NCI-H1092 treated with DMSO at 0.1 percent for 48 hours (cell line): Measurements from ENCODE around the gene FBN3.
"Not testable (repeated sequence)": the region's sequence is repeated elsewhere in the genome, so short reads cannot be mapped to it uniquely, and the experiment has no call there.

Experiments used
- DNase-seq: peaks from one replicate; lab custom pipeline; 2025; lab: John Stamatoyannopoulos, UW

The FBN3 gene

DNA sequence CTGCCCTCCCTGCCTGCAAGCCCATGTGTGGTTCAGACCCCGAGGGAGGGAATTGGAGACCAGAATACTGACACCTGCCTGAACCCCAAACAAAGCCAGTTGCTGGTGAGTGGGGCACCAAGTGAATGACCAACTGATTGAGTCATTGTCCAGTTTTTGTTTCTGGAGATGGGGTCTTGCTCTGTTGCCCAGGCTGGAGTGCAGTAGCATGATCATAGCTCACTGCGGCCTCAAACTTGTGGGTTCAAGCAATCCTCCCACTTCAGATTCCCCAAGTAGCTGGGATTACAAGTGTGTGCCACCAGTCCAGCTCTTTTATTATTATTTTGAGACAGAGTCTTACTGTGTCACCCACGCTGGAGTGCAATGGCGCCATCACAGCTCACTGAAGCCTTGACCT, 92.9 kb downstream of the FBN3 start:
- no peak for DNase-seq

- DNase-seq = no peak
These were observed 95.2 kb downstream of the FBN3 start for GRCh38 chr19:8054169-8054568.

DNA sequence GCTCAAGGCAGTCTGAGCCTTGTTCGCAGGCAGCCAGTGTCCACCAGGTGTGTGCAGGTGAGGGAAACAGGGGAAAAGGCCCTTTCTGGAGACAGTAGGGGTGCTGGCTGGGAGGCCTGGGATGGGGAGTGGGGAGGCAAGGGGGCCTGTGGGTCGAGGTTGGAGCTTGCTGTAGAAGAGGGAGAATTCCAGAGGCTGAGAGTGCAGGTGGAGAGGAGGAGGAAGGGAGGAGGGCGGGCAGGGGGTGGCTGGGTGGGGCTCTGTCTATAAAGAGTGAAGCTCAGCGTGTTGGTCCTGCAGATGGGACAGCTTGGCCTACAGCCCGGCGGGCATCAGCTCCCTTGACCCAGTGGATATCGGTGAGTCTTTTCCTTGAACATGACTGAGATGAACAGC, 96.9 kb downstream of the FBN3 start, which contains the start of gene CCL25:
TSS of gene CCL25 (plus strand) at position 297 of the 396 bp plus-strand sequence. CDS start 290 bp downstream, outside the sequence.
- DNase-seq = no peak

DNA sequence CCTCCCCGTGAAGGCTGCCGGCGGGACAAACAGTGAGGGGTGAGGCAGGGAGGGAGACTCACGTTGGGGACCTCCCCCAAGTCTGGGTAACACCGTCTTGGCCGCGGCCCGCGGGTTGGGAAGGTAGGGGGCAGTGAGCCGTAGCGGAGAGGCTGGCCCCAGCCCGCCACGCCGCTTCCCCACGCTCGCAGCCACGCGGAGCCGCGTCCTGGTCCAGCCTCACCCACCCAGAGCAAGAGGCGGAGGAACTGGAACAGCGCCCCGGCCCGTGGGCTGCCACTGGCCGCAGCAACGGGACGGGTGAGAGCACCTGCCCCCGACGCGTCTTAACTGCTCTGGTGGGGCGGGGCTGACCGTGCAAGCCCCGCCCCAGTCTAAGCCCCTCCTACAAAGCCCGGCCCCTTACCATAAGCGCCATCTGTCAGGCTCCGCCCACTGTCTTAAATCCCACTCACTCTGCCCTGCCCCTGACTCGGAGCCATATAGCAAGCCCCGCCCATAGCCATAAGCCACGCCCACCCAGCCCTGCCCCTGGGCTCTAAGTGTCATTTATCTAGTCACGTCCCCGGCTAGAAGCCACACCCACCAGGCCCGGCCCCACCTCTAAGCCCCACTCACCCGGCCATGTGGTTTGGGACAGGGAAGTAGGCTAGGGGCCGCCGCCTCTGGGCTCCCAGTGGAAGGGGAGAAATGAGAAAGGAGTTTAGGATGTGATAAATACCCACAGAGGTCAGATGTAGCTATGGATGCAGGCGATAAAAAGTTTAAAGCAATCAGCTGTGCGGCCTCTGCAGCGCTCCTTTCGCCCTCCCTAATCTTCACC, 98.9 kb downstream of the FBN3 start:
- peak; percentile 85 for DNase-seq

DNA sequence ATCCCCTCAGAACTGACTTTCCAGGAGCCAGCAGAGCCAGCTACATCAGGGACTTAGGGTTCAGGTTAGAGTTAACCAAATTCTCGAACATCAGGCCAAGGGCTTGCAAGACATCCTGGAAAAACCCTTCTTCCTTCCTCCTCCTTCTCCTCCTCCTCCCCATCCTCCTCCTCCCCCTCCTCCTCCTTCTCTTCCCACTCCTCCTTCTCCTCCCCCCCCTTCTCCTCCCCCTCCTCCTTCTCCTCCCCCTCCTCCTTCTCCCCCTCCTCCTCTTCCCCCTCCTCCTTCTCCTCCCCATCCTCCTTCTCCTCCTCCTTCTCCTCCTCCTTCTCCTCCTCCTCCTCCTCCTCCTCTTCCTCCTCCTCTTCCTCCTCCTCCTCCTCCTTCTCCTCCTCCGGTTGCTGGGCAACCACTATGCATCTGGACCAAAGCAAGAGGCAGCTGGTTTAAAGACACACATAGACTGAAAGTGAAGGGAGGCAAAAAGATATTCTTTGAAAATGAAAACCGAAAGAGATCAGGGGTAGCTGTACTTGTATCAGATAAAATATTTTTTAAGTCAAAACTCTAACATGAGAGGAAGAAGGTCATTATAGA, 102.7 kb downstream of the FBN3 start:
- no peak for DNase-seq

DNA sequence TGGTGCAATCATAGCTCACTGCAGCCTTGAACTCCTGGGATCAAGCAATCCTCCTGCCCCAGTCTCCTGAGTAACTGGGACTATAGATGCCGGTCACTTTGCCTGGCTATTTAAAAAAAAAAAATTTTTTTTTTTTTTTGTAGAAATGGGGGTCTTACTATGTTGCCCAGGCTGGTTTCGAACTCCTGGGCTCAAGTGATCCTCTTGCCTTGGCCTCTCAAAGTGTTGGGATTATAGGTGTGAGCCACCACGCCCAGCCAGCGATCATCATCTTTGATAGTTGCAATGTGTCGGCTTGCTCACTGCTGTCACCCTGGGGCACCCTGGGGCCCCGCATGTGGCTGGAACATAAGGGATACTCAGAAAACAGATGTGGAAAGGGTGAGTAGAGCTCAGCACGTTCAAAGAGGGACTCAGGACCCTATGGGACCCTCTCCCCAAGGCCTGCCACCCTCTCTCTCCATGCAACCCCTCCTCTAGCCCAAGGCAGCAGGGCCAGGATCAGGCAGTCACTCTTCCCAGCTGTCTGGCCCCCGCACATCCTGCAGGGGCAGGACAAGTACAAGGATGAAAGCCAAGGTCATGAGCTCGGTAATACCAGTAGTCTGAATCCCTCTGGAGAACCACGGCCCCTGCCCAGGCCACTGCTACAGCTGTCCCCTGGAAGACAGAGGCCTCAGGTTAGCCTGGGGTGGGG, 103.4 kb downstream of the FBN3 start:
- no peak for DNase-seq

- no peak for DNase-seq
These were observed 105.4 kb downstream of the FBN3 start for GRCh38 chr19:8044018-8044417.

- DNase-seq = no peak
These were observed 106.5 kb downstream of the FBN3 start for GRCh38 chr19:8042900-8043299.

DNA sequence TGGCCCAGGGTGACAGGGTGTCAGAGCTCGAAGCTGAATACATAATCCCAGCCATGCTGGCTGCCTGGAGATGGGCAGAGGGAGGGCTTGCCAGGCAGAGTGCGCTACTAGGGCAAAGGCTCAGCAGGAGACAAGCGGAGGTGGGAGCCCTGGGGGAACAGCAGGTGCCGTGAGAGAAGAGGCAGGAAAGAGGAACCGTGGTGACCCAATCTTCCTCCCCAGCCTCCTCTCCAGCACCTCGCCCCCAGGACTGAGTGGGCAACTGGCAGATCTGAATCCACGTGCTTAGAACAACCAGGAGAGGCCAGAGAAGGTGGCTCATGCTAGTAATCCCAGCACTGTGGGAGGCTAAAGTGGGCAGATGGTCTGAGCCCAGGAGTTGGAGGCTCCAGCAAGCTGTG, 107.9 kb downstream of the FBN3 start:
- peak; percentile 59 for DNase-seq

GRCh38 chr19:8039231-8039630, 110.2 kb downstream of the FBN3 start:
- no peak for DNase-seq

GRCh38 chr19:8038815-8039214, 110.6 kb downstream of the FBN3 start:
- no peak for DNase-seq

- peak; percentile 90 for DNase-seq
These were observed 112.8 kb downstream of the FBN3 start for GRCh38 chr19:8036434-8037099.

DNA sequence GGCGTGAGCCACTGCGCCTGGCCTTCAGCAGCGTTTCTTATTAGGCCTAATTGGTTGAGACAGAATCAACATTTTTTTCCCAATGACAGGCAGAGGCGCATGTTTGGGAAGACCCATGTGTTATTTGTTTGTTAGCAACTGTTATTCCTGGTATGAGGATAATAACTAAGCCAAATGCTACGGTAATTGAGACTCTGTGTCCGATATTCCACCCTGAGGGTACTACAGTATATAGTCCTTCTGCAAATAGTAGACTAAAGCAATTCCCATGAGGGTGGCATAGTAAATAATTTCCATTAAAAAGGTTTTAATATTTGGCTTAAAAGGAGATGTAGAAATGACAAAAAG, 115.2 kb downstream of the FBN3 start:
- DNase-seq = no peak

DNA sequence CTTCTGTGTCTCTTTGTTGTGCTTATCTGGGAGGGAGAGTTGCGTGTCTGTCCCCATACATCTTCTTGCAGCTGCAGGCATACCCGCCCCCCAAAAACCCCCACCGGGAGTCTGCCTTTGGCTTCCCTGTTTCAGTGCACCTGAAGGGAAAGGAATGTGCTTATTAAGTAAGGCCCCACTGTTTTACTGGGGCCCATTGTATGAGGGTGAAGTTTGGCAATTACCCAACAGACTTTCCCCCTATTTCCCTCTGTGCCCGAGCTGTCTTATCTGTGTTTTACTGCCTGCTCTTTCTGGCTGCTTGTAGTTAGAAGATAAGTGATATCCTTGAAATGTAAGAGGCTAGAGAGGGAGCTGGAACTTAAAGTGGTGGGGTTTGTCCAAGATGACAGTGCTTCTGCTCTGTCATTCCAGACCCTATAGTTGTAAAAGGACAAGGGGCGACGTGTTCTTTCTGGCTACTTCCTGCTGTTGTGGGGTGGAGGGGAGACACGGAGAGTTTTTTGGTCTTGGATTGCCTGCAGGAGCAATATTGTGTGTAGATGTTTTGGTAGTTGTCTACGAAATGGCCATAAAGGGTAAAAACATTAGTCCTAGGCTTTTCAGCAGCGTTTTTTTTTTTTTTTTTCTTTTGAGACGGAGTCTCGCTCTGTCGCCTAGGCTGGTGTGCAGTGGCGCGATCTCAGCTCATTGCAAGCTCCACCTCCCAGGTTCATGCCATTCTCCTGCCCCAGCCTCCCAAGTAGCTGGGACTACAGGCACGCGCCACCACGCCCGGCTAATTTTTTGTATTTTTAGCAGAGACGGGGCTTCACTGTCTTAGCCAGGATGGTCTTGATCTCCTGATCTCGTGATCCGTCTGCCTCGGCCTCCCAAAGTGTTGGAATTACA, 115.9 kb downstream of the FBN3 start:
- DNase-seq = not testable (repeated sequence)

GRCh38 chr19:8030960-8031359, 118.4 kb downstream of the FBN3 start:
- DNase-seq = no peak

- DNase-seq = no peak
These were observed 120.4 kb downstream of the FBN3 start for GRCh38 chr19:8028951-8029491.

DNA sequence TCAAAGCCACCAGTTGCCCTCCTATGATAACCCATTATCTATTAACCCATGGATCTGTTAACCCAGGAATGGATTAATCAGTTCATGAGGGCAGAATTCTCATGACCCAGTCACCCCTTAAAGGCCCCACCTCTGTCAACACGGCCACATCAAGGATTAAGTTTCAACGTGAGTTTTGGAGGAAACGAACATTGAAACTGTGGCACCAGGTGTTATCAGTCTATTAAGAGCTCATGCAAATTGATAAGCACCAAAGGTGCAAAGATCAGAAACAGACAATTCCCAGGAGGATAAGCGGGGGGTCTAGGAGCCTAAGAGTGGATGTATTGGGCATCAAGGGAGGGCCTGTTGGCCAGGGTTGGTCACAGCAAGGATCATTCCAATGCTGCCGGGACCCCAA, 124.1 kb downstream of the FBN3 start:
- DNase-seq = no peak

- not testable (repeated sequence) for DNase-seq
These were observed 125.1 kb downstream of the FBN3 start for GRCh38 chr19:8024256-8024655.

GRCh38 chr19:8023371-8023770, 126.0 kb downstream of the FBN3 start:
- DNase-seq = no peak

DNA sequence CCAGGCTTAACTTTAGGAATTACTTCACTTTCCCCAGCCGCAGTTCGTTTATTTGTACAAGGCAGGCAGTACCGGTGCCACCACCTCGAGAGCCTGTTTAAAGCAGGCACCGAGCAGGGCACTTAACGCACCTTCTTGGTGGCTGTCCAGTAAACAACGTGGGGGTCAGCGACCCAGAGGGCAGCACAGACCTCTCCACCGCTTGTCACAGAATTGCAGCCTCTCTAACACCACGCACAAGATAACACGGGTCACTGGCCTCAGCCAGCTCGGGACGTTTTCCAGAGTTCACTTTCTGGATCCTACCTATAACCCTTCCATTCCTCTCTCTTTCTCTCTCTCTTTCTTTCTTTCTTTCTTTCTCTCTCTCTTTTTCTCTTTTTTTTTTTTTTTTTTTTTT, 127.1 kb downstream of the FBN3 start:
- no peak for DNase-seq

GRCh38 chr19:8021374-8021773, 128.0 kb downstream of the FBN3 start:
- no peak for DNase-seq
